Esophagus squamous epithelium (tissue), 5 donors: ENCODE data around the gene EEF1AKMT3. TPM values are rescaled to one million over a fixed set of nuclear protein-coding genes. Genes with fewer than 3 reads are reported as not detected.

Experiments used
- DNase-seq: peaks from one replicate; lab custom pipeline; 2025; lab: John Stamatoyannopoulos, UW
- H3K27ac ChIP-seq, 4 donors: fragments of 200-600 bp; sonication (generic); one replicate each; pipeline ENCODE4 v1.5.1; 2016 to 2019; ENCODE audit warnings: mild to moderate bottlenecking in 1 of 4
- H3K27me3 ChIP-seq, 4 donors: fragments of 200-600 bp; sonication (generic); 1 replicate in 3 of 4; 2 replicates in 1 of 4; pipeline versions ENCODE4 v1.5.1 to v1.6.0; 2017 to 2021; ENCODE audit warnings: antibody characterized with exemption in 1 of 4
- H3K36me3 ChIP-seq, 3 donors: fragments of 200-600 bp; sonication (generic); one replicate each; pipeline ENCODE4 v1.5.1; 2016 to 2019
- H3K4me1 ChIP-seq, 3 donors: fragments of 200-600 bp; sonication (generic); one replicate each; pipeline ENCODE4 v1.5.1; 2017 to 2019
- H3K4me3 ChIP-seq, 4 donors: fragments of 200-600 bp; sonication (generic); 1 replicate in 3 of 4; 2 replicates in 1 of 4; pipeline ENCODE4 v1.5.1; 2016 to 2019; ENCODE audit warnings: mild to moderate bottlenecking in 2 of 4, moderate library complexity in 1 of 4
- H3K9me3 ChIP-seq, 3 donors: fragments of 200-600 bp; sonication (generic); one replicate each; pipeline ENCODE4 v1.5.1; 2016 to 2019
- POLR2A ChIP-seq, 4 donors: fragments of 450-650 bp; IDR thresholded peaks; one replicate each; pipeline ENCODE4 v1.6.1; 2017; ENCODE audit warnings: antibody characterized with exemption in 4 of 4, mild to moderate bottlenecking in 4 of 4, moderate library complexity in 3 of 4
- WGBS, 2 donors: methylation state at CpG; one replicate each; pipeline ENCODE4 v1.1.5; 2018; 5-methylcytosine and 5-hydroxymethylcytosine counted together
- intact Hi-C: fragments of 100-400 bp; cut with DNase I; formaldehyde crosslinking; loops from one replicate; pipeline ENCODE4 v1.15.0; 2022
- total RNA-seq, 4 donors: library from RNA; depleted of rRNA; stranded (reverse); fragments of >200 nt; gene quantifications; one replicate each; pipeline ENCODE4 v1.1.0, GENCODE V29; 2016
- TF ChIP-seq, protein P1 (sequence below), 6 experiments: fragments of 450-650 bp in 4 of 6; fragments of 200-600 bp in 2 of 6; sonication (generic) in 2 of 6; IDR thresholded peaks; one replicate each; pipeline ENCODE4 v1.5.1; 2016 to 2019; ENCODE audit warnings: antibody characterized with exemption in 6 of 6, mild to moderate bottlenecking in 4 of 6, moderate library complexity in 4 of 6
- donor health status: DM: yes; HTN: yes; CAD: no.

Gene EEF1AKMT3
- total RNA-seq, 4 donors from 2014 or later: 2.6 to 7.6 (median 3.7) TPM

DNA sequence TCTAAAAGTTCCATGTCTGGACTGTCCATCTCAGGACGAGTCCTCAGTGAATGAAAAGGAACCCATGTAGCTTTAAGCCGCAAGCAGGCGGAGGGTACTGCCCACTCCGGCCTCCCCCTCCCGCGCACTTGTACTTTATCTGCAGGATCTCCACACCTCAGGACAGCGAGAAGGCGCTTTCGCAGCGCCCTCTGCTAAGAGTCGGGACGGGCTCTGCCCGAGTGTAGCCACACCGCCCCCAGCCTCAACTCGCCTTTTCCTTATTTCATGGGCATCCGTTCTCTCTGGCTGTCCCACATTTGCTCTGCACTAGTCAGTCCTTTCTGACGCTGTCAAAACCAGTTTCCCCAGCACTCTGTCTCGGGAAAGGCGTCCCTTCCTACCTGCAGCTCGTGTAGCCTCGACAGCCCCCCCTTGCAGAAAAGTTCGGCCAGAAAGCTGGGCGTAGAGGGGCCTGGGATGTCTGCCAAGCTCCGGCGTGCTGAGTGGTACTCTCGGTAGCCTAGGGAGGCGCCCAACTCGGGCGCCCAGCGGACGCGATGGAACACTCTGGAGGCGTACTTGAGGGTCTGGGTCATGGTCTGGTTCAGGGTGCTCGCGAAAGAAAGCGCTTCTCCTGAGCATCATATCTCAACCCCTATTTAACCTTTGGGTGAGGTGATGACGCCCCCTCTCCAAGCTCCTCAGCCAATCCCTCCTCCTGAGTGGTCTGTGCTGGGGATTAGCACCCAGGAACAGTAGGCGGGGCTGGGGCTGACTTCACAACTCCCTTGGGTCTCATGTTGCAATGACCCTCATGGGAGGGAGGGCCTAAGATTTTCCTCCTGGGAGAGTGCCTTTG lies 5.7 kb upstream of the EEF1AKMT3 start, which contains the start of gene CYP27B1:
CYP27B1 (minus strand) TSS at position 615 of the 841 bp plus-strand sequence; CDS start at position 578, 37 bp downstream.
- H3K27me3 ChIP-seq: peaks cover 0 to 55% (median 10%) of the 10 kb centered on the region in 4 donors
- no peak for TF ChIP-seq POLR2A (IDR thresholded peaks at IDR 0.05)
- TF ChIP-seq, protein P1, sequence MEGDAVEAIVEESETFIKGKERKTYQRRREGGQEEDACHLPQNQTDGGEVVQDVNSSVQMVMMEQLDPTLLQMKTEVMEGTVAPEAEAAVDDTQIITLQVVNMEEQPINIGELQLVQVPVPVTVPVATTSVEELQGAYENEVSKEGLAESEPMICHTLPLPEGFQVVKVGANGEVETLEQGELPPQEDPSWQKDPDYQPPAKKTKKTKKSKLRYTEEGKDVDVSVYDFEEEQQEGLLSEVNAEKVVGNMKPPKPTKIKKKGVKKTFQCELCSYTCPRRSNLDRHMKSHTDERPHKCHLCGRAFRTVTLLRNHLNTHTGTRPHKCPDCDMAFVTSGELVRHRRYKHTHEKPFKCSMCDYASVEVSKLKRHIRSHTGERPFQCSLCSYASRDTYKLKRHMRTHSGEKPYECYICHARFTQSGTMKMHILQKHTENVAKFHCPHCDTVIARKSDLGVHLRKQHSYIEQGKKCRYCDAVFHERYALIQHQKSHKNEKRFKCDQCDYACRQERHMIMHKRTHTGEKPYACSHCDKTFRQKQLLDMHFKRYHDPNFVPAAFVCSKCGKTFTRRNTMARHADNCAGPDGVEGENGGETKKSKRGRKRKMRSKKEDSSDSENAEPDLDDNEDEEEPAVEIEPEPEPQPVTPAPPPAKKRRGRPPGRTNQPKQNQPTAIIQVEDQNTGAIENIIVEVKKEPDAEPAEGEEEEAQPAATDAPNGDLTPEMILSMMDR (IDR thresholded peaks at IDR 0.05): no peak
- H3K4me1 ChIP-seq: peaks cover 32 to 44% (median 35%) of the 10 kb centered on the region in 3 donors
- peak within 1 kb of the TSS; percentile 23 to 70 (median 52) for H3K4me3 ChIP-seq
- no peaks in the 10 kb centered on the region for H3K9me3 ChIP-seq
- DNase-seq: no peak
- 3 to 12% methylated on average over 16 to 22 of the region's 38 CpGs for WGBS, 2 donors
- no peak within 1 kb of the TSS for H3K27ac ChIP-seq
- peaks cover 0 to 33% (median 5%) of the 10 kb centered on the region in 3 donors for H3K36me3 ChIP-seq
- intact Hi-C loops: no loop called here

DNA sequence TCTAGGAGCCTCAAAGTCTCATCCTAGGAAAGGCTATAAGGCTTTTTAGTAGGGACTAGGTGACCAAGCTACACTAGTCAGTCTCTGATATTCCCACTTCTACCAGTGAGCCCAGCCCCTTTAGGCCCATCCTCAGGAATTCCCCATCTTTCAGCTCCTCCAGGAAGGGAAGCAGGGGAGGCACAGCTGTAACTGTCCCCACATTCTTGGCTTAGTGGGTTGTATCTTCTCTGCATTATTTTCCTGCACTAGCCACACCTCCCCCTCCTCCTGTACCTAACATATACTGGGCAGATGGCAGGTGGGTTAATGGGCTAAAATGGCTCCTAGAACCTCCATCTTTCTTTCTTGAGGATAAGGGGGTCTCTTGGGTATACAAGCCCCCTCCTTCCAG lies 5.1 kb upstream of the EEF1AKMT3 start:
- Histone ChIP-seq H3K27me3 (peaks cover 0 to 51% (median 10%) of the 10 kb centered on the region in 4 donors), H3K4me1 (peaks cover 33 to 44% (median 35%) of the 10 kb centered on the region in 3 donors), H3K4me3 (no peak overlapping the region), H3K27ac (no peak overlapping the region), H3K9me3 (no peaks in the 10 kb centered on the region), H3K36me3 (peaks cover 0 to 33% (median 5%) of the 10 kb centered on the region in 3 donors)
- no peak for TF ChIP-seq POLR2A (IDR thresholded peaks at IDR 0.05)
- TF ChIP-seq, protein P1 (IDR thresholded peaks at IDR 0.05): no peak
- intact Hi-C loops: no loop called here
- DNase-seq: no peak

DNA sequence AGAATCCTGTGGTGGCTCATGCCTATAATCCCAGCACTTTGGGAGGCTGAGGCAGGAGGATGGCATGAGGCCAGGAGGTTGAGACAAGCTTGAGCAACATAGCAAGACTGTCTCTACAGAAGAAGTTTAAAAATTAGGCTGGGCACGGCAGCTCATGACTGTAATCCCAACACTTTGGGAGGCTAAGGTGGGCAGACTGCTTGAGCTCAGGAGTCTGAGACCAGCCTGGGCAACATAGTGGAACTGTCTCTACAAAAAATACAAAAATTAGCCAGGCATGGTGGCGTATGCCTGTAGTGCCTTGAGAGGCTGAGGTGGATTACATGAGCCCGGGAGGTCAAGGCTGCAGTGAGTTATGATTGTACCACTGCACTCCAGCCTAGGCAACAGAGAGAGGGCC lies 4.5 kb upstream of the EEF1AKMT3 start:
- no peak for TF ChIP-seq POLR2A (IDR thresholded peaks at IDR 0.05)
- TF ChIP-seq, protein P1 (IDR thresholded peaks at IDR 0.05): no peak
- intact Hi-C loops: no loop called here
- 88 to 95% methylated on average over 3 of the region's 3 CpGs for WGBS, 2 donors
- H3K4me1 ChIP-seq: peaks cover 33 to 45% (median 35%) of the 10 kb centered on the region in 3 donors
- no peak overlapping the region for H3K4me3 ChIP-seq
- H3K27me3 ChIP-seq: peaks cover 0 to 46% (median 10%) of the 10 kb centered on the region in 4 donors
- H3K36me3 ChIP-seq: peaks cover 0 to 33% (median 5%) of the 10 kb centered on the region in 3 donors
- no peak overlapping the region for H3K27ac ChIP-seq
- DNase-seq: no peak
- H3K9me3 ChIP-seq: no peaks in the 10 kb centered on the region

DNA sequence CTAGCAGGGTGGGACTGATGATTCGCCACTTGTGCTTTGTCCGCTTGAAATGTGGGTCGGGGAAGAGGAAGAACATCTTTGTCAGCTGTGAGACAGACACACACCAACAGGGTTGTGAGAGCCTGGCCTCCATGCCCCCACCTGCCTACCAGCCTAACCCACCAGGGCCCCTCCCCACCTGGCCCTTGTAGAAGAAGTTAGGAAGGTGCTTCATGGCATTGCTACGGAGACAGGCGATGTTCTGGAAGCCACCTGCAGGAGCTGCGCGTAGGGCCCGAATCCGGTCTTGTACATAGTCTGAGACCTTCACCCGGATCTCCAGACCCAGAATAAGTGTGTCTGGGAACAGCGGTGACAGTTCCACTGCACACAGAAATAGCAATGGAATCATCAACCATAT lies 2.8 kb upstream of the EEF1AKMT3 start:
- Histone ChIP-seq H3K27me3 (peaks cover 0 to 29% (median 8%) of the 10 kb centered on the region in 4 donors), H3K4me1 (peaks cover 34 to 54% (median 39%) of the 10 kb centered on the region in 3 donors), H3K36me3 (peaks cover 0 to 38% (median 5%) of the 10 kb centered on the region in 3 donors), H3K27ac (no peak overlapping the region), H3K9me3 (no peaks in the 10 kb centered on the region), H3K4me3 (no peak overlapping the region)
- no peak for TF ChIP-seq POLR2A (IDR thresholded peaks at IDR 0.05)
- TF ChIP-seq, protein P1 (IDR thresholded peaks at IDR 0.05): no peak
- intact Hi-C loops: no loop called here
- no peak for DNase-seq
- WGBS, 2 donors: 94 to 100% methylated on average over 2 to 9 of the region's 11 CpGs

DNA sequence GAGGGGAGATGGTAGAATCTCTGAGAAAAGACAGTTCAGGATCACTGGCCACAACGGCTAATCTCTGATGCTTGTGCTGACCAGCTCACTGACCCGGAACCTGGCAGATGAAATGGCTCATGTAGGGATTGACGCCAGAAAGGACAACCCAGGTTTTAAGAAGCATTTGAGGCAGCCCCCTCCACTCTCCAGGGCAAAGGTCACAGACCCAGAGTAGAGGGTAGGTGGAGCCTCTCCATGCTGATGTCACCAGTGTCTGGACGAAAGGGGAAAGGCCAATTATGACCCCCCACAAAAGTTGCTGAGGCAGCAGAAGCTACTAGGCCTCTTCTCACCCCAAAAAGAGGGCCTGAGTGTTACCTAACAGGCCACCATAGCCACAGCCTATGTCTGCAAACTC lies 1.7 kb upstream of the EEF1AKMT3 start:
- no peak for DNase-seq
- no peak for TF ChIP-seq POLR2A (IDR thresholded peaks at IDR 0.05)
- TF ChIP-seq, protein P1 (IDR thresholded peaks at IDR 0.05): no peak
- H3K27ac ChIP-seq: peak overlapping the region in 3 of 4 donors; percentile 95 to 98 (median 95)
- no peaks in the 10 kb centered on the region for H3K9me3 ChIP-seq
- H3K4me3 ChIP-seq: peak overlapping the region in 1 of 4 donors; percentile 95
- WGBS, 2 donors: 74 to 92% methylated on average over 4 of the region's 4 CpGs
- H3K36me3 ChIP-seq: peaks cover 0 to 50% (median 5%) of the 10 kb centered on the region in 3 donors
- peaks cover 24 to 43% (median 28%) of the 10 kb centered on the region in 3 donors for H3K4me1 ChIP-seq
- peaks cover 0 to 17% (median 2%) of the 10 kb centered on the region in 4 donors for H3K27me3 ChIP-seq
- intact Hi-C loops: no loop called here
